Neutrophil (primary cell): ENCODE results near the gene CNTN5.

Source experiments
- H3K27ac ChIP-seq: fragments of 200-600 bp; sonication (generic); 2 replicates; pipeline ENCODE4 v1.5.1; 2016; ENCODE audit warnings: mild to moderate bottlenecking, moderate library complexity
- H3K27me3 ChIP-seq: fragments of 200-600 bp; sonication (generic); 2 replicates; pipeline ENCODE4 v1.6.0; 2016; ENCODE audit warnings: mild to moderate bottlenecking
- H3K36me3 ChIP-seq: fragments of 200-600 bp; sonication (generic); 2 replicates; pipeline ENCODE4 v1.5.1; 2017
- H3K4me1 ChIP-seq, 2 experiments: fragments of 200-600 bp in 1 of 2; sonication (generic) in 1 of 2; 1 replicate in 1 of 2; 2 replicates in 1 of 2; pipeline versions ENCODE4 v1.5.1 to v1.6.1; 2013 to 2016; ENCODE audit warnings: low read depth in 1 of 2, low read length in 1 of 2, mild to moderate bottlenecking in 1 of 2, moderate library complexity in 1 of 2; ENCODE audit not compliant: control insufficient read depth in 1 of 2, insufficient read depth in 1 of 2
- H3K4me3 ChIP-seq, 2 experiments: fragments of 200-600 bp in 1 of 2; sonication (generic) in 1 of 2; 1 replicate in 1 of 2; 2 replicates in 1 of 2; pipeline ENCODE4 v1.5.1; 2013 to 2016; ENCODE audit warnings: low read depth in 1 of 2, low read length in 1 of 2, mild to moderate bottlenecking in 1 of 2, moderate library complexity in 1 of 2
- H3K9me3 ChIP-seq: fragments of 200-600 bp; sonication (generic); 2 replicates; pipeline ENCODE4 v1.5.1; 2016
- TF ChIP-seq, protein P1 (sequence below): fragments of 200-600 bp; sonication (generic); IDR thresholded peaks from 2 replicates; pipeline ENCODE4 v1.5.1; 2016; ENCODE audit warnings: antibody characterized with exemption

The CNTN5 gene

DNA sequence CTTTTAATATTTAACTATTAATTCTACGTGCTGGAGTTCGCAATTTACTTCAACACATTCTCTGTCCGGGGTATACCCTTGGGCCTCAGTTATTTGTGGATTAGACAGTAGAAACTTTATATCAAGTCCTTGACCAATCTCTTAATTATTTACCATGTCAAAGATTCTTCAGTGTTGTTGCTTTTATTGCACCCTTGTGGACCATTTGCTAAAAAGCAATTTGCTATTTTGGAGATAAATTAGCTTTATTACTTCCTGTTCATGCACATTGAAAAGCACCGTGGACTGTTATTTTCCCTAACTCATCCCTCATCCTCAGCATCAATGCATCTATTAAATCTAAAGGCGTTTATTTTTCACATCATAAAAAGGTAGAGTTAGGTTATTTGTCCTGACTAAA, 609.9 kb downstream of the CNTN5 start:
- Histone ChIP-seq H3K27ac (no peak overlapping the region), H3K36me3 (no peaks in the 10 kb centered on the region), H3K9me3 (no peaks in the 10 kb centered on the region), H3K4me3 (no peak overlapping the region), H3K4me1 (no peaks in the 10 kb centered on the region), H3K27me3 (no peaks in the 10 kb centered on the region)
- TF ChIP-seq, protein P1, sequence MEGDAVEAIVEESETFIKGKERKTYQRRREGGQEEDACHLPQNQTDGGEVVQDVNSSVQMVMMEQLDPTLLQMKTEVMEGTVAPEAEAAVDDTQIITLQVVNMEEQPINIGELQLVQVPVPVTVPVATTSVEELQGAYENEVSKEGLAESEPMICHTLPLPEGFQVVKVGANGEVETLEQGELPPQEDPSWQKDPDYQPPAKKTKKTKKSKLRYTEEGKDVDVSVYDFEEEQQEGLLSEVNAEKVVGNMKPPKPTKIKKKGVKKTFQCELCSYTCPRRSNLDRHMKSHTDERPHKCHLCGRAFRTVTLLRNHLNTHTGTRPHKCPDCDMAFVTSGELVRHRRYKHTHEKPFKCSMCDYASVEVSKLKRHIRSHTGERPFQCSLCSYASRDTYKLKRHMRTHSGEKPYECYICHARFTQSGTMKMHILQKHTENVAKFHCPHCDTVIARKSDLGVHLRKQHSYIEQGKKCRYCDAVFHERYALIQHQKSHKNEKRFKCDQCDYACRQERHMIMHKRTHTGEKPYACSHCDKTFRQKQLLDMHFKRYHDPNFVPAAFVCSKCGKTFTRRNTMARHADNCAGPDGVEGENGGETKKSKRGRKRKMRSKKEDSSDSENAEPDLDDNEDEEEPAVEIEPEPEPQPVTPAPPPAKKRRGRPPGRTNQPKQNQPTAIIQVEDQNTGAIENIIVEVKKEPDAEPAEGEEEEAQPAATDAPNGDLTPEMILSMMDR = no peak

DNA sequence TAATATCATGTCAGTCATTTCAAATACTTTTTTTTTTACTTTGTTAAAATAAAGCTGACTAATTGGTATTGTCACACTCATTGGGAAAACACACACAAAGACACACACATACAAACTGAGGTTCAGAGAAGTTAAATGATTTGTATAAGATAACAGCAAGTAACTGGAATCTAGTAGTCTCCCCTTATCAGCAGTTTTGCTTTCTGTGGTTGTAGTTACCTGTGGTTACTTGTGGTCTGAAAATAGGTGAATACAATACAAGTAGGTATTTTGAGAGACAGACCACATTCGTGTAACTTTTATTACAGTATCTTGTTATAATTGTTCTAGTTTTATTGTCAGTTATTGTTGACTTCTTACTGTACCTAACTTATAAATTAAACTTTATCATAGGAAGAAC, 610.9 kb downstream of the CNTN5 start:
- Histone ChIP-seq H3K27me3 (no peaks in the 10 kb centered on the region), H3K4me3 (no peak overlapping the region), H3K4me1 (no peaks in the 10 kb centered on the region), H3K27ac (no peak overlapping the region), H3K36me3 (no peaks in the 10 kb centered on the region), H3K9me3 (no peaks in the 10 kb centered on the region)
- TF ChIP-seq, protein P1 = no peak

DNA sequence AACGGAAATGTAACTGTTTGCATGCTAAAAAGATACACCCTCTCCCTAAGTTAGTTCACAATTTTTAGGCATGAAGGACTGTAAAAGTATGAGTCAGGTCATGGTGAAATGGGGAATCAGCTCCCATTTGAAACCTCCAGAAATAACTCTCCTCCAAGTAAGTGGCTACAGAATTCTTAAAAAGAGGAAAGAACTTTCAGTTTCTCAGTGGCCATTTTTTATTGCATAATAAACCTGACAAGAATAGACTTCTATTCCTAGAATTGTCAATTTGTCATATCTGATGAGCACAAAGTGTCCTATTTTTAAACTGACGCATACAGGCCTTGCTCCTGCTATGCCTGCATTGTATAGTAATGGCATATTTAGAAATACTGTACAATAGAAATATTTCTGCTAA, 612.2 kb downstream of the CNTN5 start:
- Histone ChIP-seq H3K4me3 (no peak overlapping the region), H3K27me3 (no peaks in the 10 kb centered on the region), H3K36me3 (no peaks in the 10 kb centered on the region), H3K4me1 (no peaks in the 10 kb centered on the region), H3K27ac (no peak overlapping the region), H3K9me3 (no peaks in the 10 kb centered on the region)
- TF ChIP-seq, protein P1 = no peak

DNA sequence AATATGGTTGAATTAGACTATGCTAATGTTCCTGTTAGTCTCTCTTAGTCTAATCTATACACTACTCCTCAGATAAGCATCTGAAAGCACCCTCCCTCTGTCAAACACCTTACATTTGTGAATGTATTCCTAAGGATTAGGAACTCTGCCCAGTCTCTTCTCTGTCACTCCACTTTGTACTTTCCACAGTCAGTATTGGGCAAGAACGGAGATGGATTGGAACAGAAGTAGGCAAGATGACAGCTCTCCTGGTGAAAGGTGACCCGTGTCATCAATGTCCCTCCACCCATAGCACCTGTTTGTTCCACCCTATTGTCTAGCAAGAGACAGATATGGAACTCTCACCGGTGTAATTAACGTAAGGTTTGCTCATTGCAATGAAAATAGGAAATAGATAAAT, 613.8 kb downstream of the CNTN5 start:
- Histone ChIP-seq H3K4me3 (no peak overlapping the region), H3K9me3 (no peaks in the 10 kb centered on the region), H3K27me3 (no peaks in the 10 kb centered on the region), H3K36me3 (no peaks in the 10 kb centered on the region), H3K27ac (no peak overlapping the region), H3K4me1 (no peaks in the 10 kb centered on the region)
- TF ChIP-seq, protein P1 = no peak

DNA sequence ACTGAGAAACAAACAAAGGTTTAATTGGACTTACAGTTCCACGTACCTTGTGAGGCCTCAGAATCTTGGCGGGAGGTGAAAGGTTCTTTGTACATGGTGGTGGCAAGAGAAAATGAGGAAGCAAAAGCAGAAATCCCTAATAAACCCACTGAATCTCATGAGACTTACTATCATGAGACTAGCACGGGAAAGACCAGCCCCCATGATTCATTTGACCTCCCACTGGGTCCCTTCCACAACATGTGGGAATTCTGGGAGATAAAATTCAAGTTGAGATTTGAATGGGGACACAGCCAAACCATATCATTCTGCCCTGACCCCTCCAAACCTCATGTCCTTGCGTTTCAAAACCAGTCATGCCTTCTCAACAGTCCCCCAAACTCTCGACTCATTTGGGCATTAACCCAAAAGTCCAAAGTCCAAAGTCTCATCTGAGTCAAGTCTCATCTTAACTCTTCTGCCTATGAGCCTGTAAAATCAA, 617.4 kb downstream of the CNTN5 start:
- no peaks in the 10 kb centered on the region for H3K4me1 ChIP-seq
- TF ChIP-seq, protein P1 = no peak
- no peaks in the 10 kb centered on the region for H3K9me3 ChIP-seq
- no peak overlapping the region for H3K27ac ChIP-seq
- H3K36me3 ChIP-seq = no peaks in the 10 kb centered on the region
- H3K4me3 ChIP-seq = no peak overlapping the region
- H3K27me3 ChIP-seq = no peaks in the 10 kb centered on the region

DNA sequence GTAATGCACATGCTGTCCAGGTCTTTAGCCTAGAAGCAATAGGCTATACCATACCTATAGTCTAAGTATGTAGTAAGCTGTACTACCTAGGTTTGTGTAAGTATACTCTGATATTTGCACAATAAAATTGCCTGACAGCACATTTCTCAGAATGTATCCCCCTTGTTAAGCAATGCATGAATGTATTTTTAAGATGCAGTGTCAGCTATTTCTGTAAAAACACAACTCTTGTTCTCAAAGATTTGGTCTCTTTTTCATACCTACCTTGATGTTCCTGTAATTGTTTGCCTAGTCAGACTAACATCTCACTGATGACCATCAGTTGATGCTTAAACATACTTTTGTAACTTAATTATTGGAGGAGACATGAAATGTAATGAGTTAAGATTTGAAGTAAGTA, 619.9 kb downstream of the CNTN5 start:
- Histone ChIP-seq H3K27me3 (no peaks in the 10 kb centered on the region), H3K4me1 (no peaks in the 10 kb centered on the region), H3K4me3 (no peak overlapping the region), H3K27ac (no peak overlapping the region), H3K9me3 (no peaks in the 10 kb centered on the region), H3K36me3 (no peaks in the 10 kb centered on the region)
- TF ChIP-seq, protein P1 = no peak
